ENCODE data around the gene ATP6V0C.

ATP6V0C gene

GRCh38 chr16:2518823-2519710 is 5.3 kb downstream of the ATP6V0C start:
- H3K4me1 ChIP-seq (ENCODE audit: insufficient read depth, low read length) = 0 out of 2 replicates have a peak, but pooled peaks cover 12% of the 10 kb centered on the region
- H3K36me3 ChIP-seq (ENCODE audit: insufficient read depth, low read length) = no peaks in the 10 kb centered on the region
- no peak overlapping the region for H3K9ac ChIP-seq (ENCODE audit: low read depth, low read length)
- no peaks in the 10 kb centered on the region for H3K9me3 ChIP-seq (ENCODE audit: control insufficient read depth, insufficient read depth, low read length)

- Histone ChIP-seq H3K36me3 (ENCODE audit: insufficient read depth, low read length) (peaks cover 2% of the 10 kb centered on the region; the same call in 1 of the 2 replicates), H3K9me3 (ENCODE audit: control insufficient read depth, insufficient read depth, low read length) (no peaks in the 10 kb centered on the region), H3K9ac (ENCODE audit: low read depth, low read length) (no peak overlapping the region; the same call in 1 of the 2 replicates), H3K4me1 (ENCODE audit: insufficient read depth, low read length) (0 out of 2 replicates have a peak, but pooled peaks cover 12% of the 10 kb centered on the region)
Measured at GRCh38 chr16:2519711-2520080, 5.9 kb downstream of the ATP6V0C start.

GRCh38 chr16:2520097-2520783 is 6.5 kb downstream of the ATP6V0C start, which contains the start of gene AMDHD2:
AMDHD2 (plus strand) TSS chr16:2520371; CDS start chr16:2520459, 88 bp downstream.
- Histone ChIP-seq H3K36me3 (ENCODE audit: insufficient read depth, low read length) (peaks cover 2% of the 10 kb centered on the region; the same call in 1 of the 2 replicates), H3K9ac (ENCODE audit: low read depth, low read length) (peak within 1 kb of the TSS; percentile 68), H3K9me3 (ENCODE audit: control insufficient read depth, insufficient read depth, low read length) (no peaks in the 10 kb centered on the region), H3K4me1 (ENCODE audit: insufficient read depth, low read length) (0 out of 2 replicates have a peak, but pooled peaks cover 11% of the 10 kb centered on the region)

- peaks cover 2% of the 10 kb centered on the region; the same call in 1 of the 2 replicates for H3K36me3 ChIP-seq (ENCODE audit: insufficient read depth, low read length)
Measured at GRCh38 chr16:2520784-2521531, 7.2 kb downstream of the ATP6V0C start.

GRCh38 chr16:2523801-2524231 is 10.1 kb downstream of the ATP6V0C start:
- Histone ChIP-seq H3K36me3 (ENCODE audit: insufficient read depth, low read length) (peaks cover 2% of the 10 kb centered on the region; the same call in 1 of the 2 replicates), H3K9ac (ENCODE audit: low read depth, low read length) (no peak overlapping the region), H3K4me1 (ENCODE audit: insufficient read depth, low read length) (no peaks in the 10 kb centered on the region), H3K9me3 (ENCODE audit: control insufficient read depth, insufficient read depth, low read length) (no peaks in the 10 kb centered on the region)

More at GRCh38 chr16:2520784-2521531, 7.2 kb downstream of the ATP6V0C start:
- Histone ChIP-seq H3K9ac (ENCODE audit: low read depth, low read length) (peak overlapping the region; percentile 68), H3K4me1 (ENCODE audit: insufficient read depth, low read length) (0 out of 2 replicates have a peak, but pooled peaks cover 4% of the 10 kb centered on the region), H3K9me3 (ENCODE audit: control insufficient read depth, insufficient read depth, low read length) (no peaks in the 10 kb centered on the region)

- H3K9me3 ChIP-seq (ENCODE audit: control insufficient read depth, insufficient read depth, low read length) = no peaks in the 10 kb centered on the region
- H3K36me3 ChIP-seq (ENCODE audit: insufficient read depth, low read length) = peaks cover 2% of the 10 kb centered on the region; the same call in 1 of the 2 replicates
- H3K4me1 ChIP-seq (ENCODE audit: insufficient read depth, low read length) = no peaks in the 10 kb centered on the region
- no peak overlapping the region for H3K9ac ChIP-seq (ENCODE audit: low read depth, low read length)
Measured at GRCh38 chr16:2524339-2524938, 10.7 kb downstream of the ATP6V0C start.

- H3K36me3 ChIP-seq (ENCODE audit: insufficient read depth, low read length) = peaks cover 2% of the 10 kb centered on the region; the same call in 1 of the 2 replicates
- H3K4me1 ChIP-seq (ENCODE audit: insufficient read depth, low read length) = 0 out of 2 replicates have a peak, but pooled peaks cover 3% of the 10 kb centered on the region
- H3K9ac ChIP-seq (ENCODE audit: low read depth, low read length) = no peak overlapping the region
- no peaks in the 10 kb centered on the region for H3K9me3 ChIP-seq (ENCODE audit: control insufficient read depth, insufficient read depth, low read length)
Measured at GRCh38 chr16:2526135-2526534, 12.4 kb downstream of the ATP6V0C start.

- Histone ChIP-seq H3K36me3 (ENCODE audit: insufficient read depth, low read length) (peaks cover 2% of the 10 kb centered on the region; the same call in 1 of the 2 replicates), H3K9ac (ENCODE audit: low read depth, low read length) (no peak overlapping the region), H3K4me1 (ENCODE audit: insufficient read depth, low read length) (0 out of 2 replicates have a peak, but pooled peaks cover 5% of the 10 kb centered on the region), H3K9me3 (ENCODE audit: control insufficient read depth, insufficient read depth, low read length) (no peaks in the 10 kb centered on the region)
Measured at GRCh38 chr16:2527071-2527783, 13.5 kb downstream of the ATP6V0C start.

- no peak overlapping the region for H3K9ac ChIP-seq (ENCODE audit: low read depth, low read length)
- H3K9me3 ChIP-seq (ENCODE audit: control insufficient read depth, insufficient read depth, low read length) = no peaks in the 10 kb centered on the region
- H3K4me1 ChIP-seq (ENCODE audit: insufficient read depth, low read length) = 0 out of 2 replicates have a peak, but pooled peaks cover 5% of the 10 kb centered on the region
- H3K36me3 ChIP-seq (ENCODE audit: insufficient read depth, low read length) = peaks cover 2% of the 10 kb centered on the region; the same call in 1 of the 2 replicates
Measured at GRCh38 chr16:2527784-2528100, 14.0 kb downstream of the ATP6V0C start.

GRCh38 chr16:2528161-2529060 is 14.7 kb downstream of the ATP6V0C start:
- Histone ChIP-seq H3K4me1 (ENCODE audit: insufficient read depth, low read length) (0 out of 2 replicates have a peak, but pooled peaks cover 5% of the 10 kb centered on the region), H3K9me3 (ENCODE audit: control insufficient read depth, insufficient read depth, low read length) (no peaks in the 10 kb centered on the region), H3K36me3 (ENCODE audit: insufficient read depth, low read length) (peaks cover 2% of the 10 kb centered on the region; the same call in 1 of the 2 replicates), H3K9ac (ENCODE audit: low read depth, low read length) (no peak overlapping the region)

- Histone ChIP-seq H3K36me3 (ENCODE audit: insufficient read depth, low read length) (peaks cover 2% of the 10 kb centered on the region; the same call in 1 of the 2 replicates), H3K9me3 (ENCODE audit: control insufficient read depth, insufficient read depth, low read length) (no peaks in the 10 kb centered on the region), H3K9ac (ENCODE audit: low read depth, low read length) (no peak overlapping the region), H3K4me1 (ENCODE audit: insufficient read depth, low read length) (0 out of 2 replicates have a peak, but pooled peaks cover 5% of the 10 kb centered on the region)
Measured at GRCh38 chr16:2529061-2529931, 15.5 kb downstream of the ATP6V0C start.

All from ES-I3 (cell line).